H9 (cell line): Measurements from ENCODE around the gene F8. TPM values are rescaled to one million over a fixed set of nuclear protein-coding genes. Genes with fewer than 3 reads are reported as not detected.

Experiments
- DNase-seq: peaks from one replicate; pipeline ENCODE4 v3.0.0-alpha.2; 2017
- H2AFZ ChIP-seq: one replicate; pipeline ENCODE4 v1.6.1; 2013; ENCODE audit warnings: mild to moderate bottlenecking, low read length, control low read depth, moderate library complexity
- H2AK5ac ChIP-seq: 2 replicates; pipeline ENCODE4 v1.6.1; 2013; ENCODE audit warnings: low read length, control low read depth, mixed read lengths; ENCODE audit not compliant: insufficient read length
- H2BK120ac ChIP-seq: one replicate; pipeline ENCODE4 v1.6.1; 2013; ENCODE audit warnings: low read depth, mild to moderate bottlenecking, low read length, control low read depth, inconsistent platforms; ENCODE audit not compliant: poor library complexity, severe bottlenecking
- H2BK12ac ChIP-seq: 2 replicates; pipeline ENCODE4 v1.6.1; 2013; ENCODE audit warnings: low read length, control low read depth, mixed read lengths, low read depth; ENCODE audit not compliant: insufficient read length
- H2BK15ac ChIP-seq: 2 replicates; pipeline ENCODE4 v1.6.1; 2013; ENCODE audit warnings: low read depth, low read length, control low read depth
- H2BK20ac ChIP-seq: one replicate; pipeline ENCODE4 v1.6.1; 2013; ENCODE audit warnings: low read depth, mild to moderate bottlenecking, low read length, control low read depth, inconsistent platforms; ENCODE audit not compliant: poor library complexity, severe bottlenecking
- H2BK5ac ChIP-seq: 2 replicates; pipeline ENCODE4 v1.6.1; 2013; ENCODE audit warnings: low read length, control low read depth, mixed read lengths; ENCODE audit not compliant: insufficient read length
- H3K14ac ChIP-seq: 2 replicates; pipeline ENCODE4 v1.6.1; 2013; ENCODE audit warnings: low read length, control low read depth; ENCODE audit not compliant: insufficient read depth
- H3K18ac ChIP-seq: 2 replicates; pipeline ENCODE4 v1.6.1; 2013; ENCODE audit warnings: low read depth, mild to moderate bottlenecking, mixed read lengths, low read length, control low read depth; ENCODE audit not compliant: insufficient read length
- H3K23ac ChIP-seq: 2 replicates; pipeline ENCODE4 v1.6.1; 2013; ENCODE audit warnings: low read length, control low read depth, mixed read lengths, low read depth; ENCODE audit not compliant: insufficient read length
- H3K23me2 ChIP-seq: 2 replicates; pipeline ENCODE4 v1.6.1; 2013; ENCODE audit warnings: low read depth, mild to moderate bottlenecking, mixed read lengths, low read length, control low read depth; ENCODE audit not compliant: insufficient read length, poor library complexity, severe bottlenecking
- H3K27ac ChIP-seq: 2 replicates; pipeline ENCODE4 v1.5.1; 2013; ENCODE audit warnings: low read length, control low read depth, mixed read lengths, low read depth; ENCODE audit not compliant: insufficient read length
- H3K27me3 ChIP-seq: 2 replicates; pipeline ENCODE4 v1.6.1; 2013; ENCODE audit warnings: low read length, control low read depth, inconsistent platforms; ENCODE audit not compliant: insufficient read depth
- H3K4ac ChIP-seq: 2 replicates; pipeline ENCODE4 v1.6.1; 2013; ENCODE audit warnings: low read depth, mild to moderate bottlenecking, control low read depth, inconsistent platforms, low read length, moderate library complexity
- H3K4me1 ChIP-seq: 2 replicates; pipeline ENCODE4 v1.6.1; 2013; ENCODE audit warnings: low read length, control low read depth, inconsistent platforms; ENCODE audit not compliant: insufficient read depth
- H3K4me2 ChIP-seq: 2 replicates; pipeline ENCODE4 v1.6.1; 2013; ENCODE audit warnings: low read length, control low read depth, mixed read lengths; ENCODE audit not compliant: insufficient read length, insufficient read depth
- H3K56ac ChIP-seq: 2 replicates; pipeline ENCODE4 v1.6.1; 2013; ENCODE audit warnings: low read depth, mild to moderate bottlenecking, mixed read lengths, low read length, control low read depth; ENCODE audit not compliant: insufficient read length
- H3K79me1 ChIP-seq: 2 replicates; pipeline ENCODE4 v1.6.1; 2013; ENCODE audit warnings: low read depth, mild to moderate bottlenecking, moderate library complexity, low read length, control low read depth, inconsistent platforms; ENCODE audit not compliant: insufficient read depth, poor library complexity, severe bottlenecking
- H3K79me2 ChIP-seq: 2 replicates; pipeline ENCODE4 v1.6.1; 2013; ENCODE audit warnings: low read length, control low read depth, inconsistent platforms; ENCODE audit not compliant: insufficient read depth
- H3K9ac ChIP-seq: 2 replicates; pipeline ENCODE4 v1.6.1; 2013; ENCODE audit warnings: low read length, control low read depth, mixed read lengths; ENCODE audit not compliant: insufficient read length; ENCODE audit errors: extremely low read depth
- H3K9me3 ChIP-seq: one replicate; pipeline ENCODE4 v1.6.1; 2013; ENCODE audit warnings: low read depth, low read length, inconsistent platforms; ENCODE audit not compliant: control insufficient read depth
- H3T11ph ChIP-seq: one replicate; pipeline ENCODE4 v1.6.1; 2013; ENCODE audit warnings: mild to moderate bottlenecking, low read length, control low read depth, inconsistent platforms
- H4K20me1 ChIP-seq: one replicate; pipeline ENCODE4 v1.6.1; 2013; ENCODE audit not compliant: control insufficient read depth, insufficient read length, insufficient read depth
- H4K5ac ChIP-seq: 2 replicates; pipeline ENCODE4 v1.6.1; 2013; ENCODE audit warnings: low read depth, mild to moderate bottlenecking, mixed read lengths, low read length, control low read depth; ENCODE audit not compliant: insufficient read length
- H4K8ac ChIP-seq: replicated peaks from 2 replicates; pipeline ENCODE4 v1.6.1; 2013; ENCODE audit warnings: low read length, control low read depth, mixed read lengths, low read depth; ENCODE audit not compliant: insufficient read length
- H4K91ac ChIP-seq: 2 replicates; pipeline ENCODE4 v1.6.1; 2013; ENCODE audit warnings: low read depth, mild to moderate bottlenecking, moderate library complexity, mixed read lengths, low read length, control low read depth; ENCODE audit not compliant: insufficient read length
- H3K27ac Mint-ChIP-seq, 3 experiments: 2 replicates in 2 of 3; 3 replicates in 1 of 3; pipeline ENCODE4 v1.8.0; 2020 to 2021; ENCODE audit warnings: mixed read lengths in 3 of 3, mild to moderate bottlenecking in 1 of 3, moderate library complexity in 1 of 3
- H3K27me3 Mint-ChIP-seq: 2 replicates; pipeline ENCODE4 v1.8.0; 2021; ENCODE audit warnings: low read depth, mild to moderate bottlenecking, moderate library complexity, mixed read lengths
- H3K36me3 Mint-ChIP-seq, 3 experiments: 2 replicates in 2 of 3; 3 replicates in 1 of 3; pipeline ENCODE4 v1.8.0; 2020 to 2021; ENCODE audit warnings: low read depth in 3 of 3, mixed read lengths in 3 of 3; ENCODE audit not compliant: insufficient read depth in 1 of 3
- H3K4me1 Mint-ChIP-seq, 2 experiments: 2 replicates each; pipeline ENCODE4 v1.8.0; 2020; ENCODE audit warnings: mixed read lengths in 2 of 2
- H3K4me3 Mint-ChIP-seq, 2 experiments: 2 replicates in 1 of 2; 3 replicates in 1 of 2; pipeline ENCODE4 v1.8.0; 2020 to 2021; ENCODE audit warnings: mild to moderate bottlenecking in 2 of 2, mixed read lengths in 2 of 2, moderate library complexity in 1 of 2
- H3K9me3 Mint-ChIP-seq, 2 experiments: 2 replicates in 1 of 2; 3 replicates in 1 of 2; pipeline ENCODE4 v1.8.0; 2020; ENCODE audit warnings: mild to moderate bottlenecking in 2 of 2, mixed read lengths in 2 of 2, moderate library complexity in 1 of 2
- WGBS: extraction: QIAGEN DNeasy Blood & Tissue Kit; methylation state at CpG from one replicate; pipeline ENCODE4 v1.1.7; 2013; ENCODE audit warnings: missing lambda C conversion rate, low lambda C conversion rate, mixed read lengths; ENCODE audit not compliant: insufficient read length; ENCODE audit errors: extremely low coverage; 5-methylcytosine and 5-hydroxymethylcytosine counted together
- total RNA-seq: library from RNA; stranded (reverse); gene quantifications from 2 replicates; pipeline ENCODE4 v1.2.1, GENCODE V29; 2021
- TF ChIP-seq, protein P1 (sequence below): fragments of 200-600 bp; sonication (generic); conservative IDR thresholded peaks from 3 replicates; pipeline ENCODE4 v1.8.0; 2021; ENCODE audit warnings: antibody characterized with exemption, mild to moderate bottlenecking

F8 gene
- total RNA-seq, 1 experiment from 2014 or later, result 3.1 TPM

DNA sequence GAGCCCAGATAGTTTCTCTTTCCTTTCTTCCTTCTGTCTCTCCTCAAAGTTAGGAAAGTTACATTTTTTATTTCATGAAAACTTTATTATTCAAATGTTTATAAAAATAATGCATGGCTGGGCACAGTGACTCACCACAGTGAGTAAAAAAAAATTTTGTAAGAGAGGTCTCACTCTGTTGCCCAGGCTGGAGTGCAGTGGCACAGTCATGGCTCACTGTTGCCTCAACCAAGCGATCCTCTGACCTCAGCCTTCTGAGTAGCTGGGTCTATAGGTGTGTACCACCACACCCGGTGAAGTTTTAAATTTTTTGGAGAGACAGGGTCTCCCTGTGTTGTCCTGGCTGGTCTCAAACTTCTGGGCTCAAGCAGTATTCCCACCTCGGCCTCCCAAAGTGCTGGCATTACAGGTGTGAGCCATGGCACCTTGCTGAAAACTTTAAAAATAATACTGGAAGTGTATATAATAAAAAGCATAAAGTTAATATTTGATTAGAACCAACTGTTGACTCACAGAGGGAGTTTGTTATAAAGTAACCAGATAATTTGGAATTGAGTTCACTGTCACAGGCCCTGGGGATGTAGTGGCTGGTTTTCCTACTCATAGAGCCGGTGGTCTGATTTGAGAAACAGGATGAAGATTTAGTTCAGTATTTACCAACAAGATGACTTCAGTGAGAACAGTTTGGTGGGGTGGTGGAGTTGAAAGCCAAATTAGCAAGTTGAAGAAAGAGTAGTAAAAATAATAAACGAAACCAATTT, 30.4 kb upstream of the F8 start:
- peaks cover 3 to 5% of the 10 kb centered on the region in 2 experiments; a peak in 2 of 4 replicates for H3K4me1 Mint-ChIP-seq
- H2BK12ac ChIP-seq, result no peak overlapping the region
- H2AK5ac ChIP-seq, result no peak overlapping the region
- TF ChIP-seq, protein P1, sequence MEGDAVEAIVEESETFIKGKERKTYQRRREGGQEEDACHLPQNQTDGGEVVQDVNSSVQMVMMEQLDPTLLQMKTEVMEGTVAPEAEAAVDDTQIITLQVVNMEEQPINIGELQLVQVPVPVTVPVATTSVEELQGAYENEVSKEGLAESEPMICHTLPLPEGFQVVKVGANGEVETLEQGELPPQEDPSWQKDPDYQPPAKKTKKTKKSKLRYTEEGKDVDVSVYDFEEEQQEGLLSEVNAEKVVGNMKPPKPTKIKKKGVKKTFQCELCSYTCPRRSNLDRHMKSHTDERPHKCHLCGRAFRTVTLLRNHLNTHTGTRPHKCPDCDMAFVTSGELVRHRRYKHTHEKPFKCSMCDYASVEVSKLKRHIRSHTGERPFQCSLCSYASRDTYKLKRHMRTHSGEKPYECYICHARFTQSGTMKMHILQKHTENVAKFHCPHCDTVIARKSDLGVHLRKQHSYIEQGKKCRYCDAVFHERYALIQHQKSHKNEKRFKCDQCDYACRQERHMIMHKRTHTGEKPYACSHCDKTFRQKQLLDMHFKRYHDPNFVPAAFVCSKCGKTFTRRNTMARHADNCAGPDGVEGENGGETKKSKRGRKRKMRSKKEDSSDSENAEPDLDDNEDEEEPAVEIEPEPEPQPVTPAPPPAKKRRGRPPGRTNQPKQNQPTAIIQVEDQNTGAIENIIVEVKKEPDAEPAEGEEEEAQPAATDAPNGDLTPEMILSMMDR, result no peak
- no peak overlapping the region for H4K5ac ChIP-seq
- DNase-seq, result no peak
- no peaks in the 10 kb centered on the region for H3K79me1 ChIP-seq
- H3K4me2 ChIP-seq, result no peak overlapping the region
- no peak overlapping the region for H3K14ac ChIP-seq
- no peak overlapping the region for H3K4ac ChIP-seq
- no peak overlapping the region for H2BK5ac ChIP-seq
- H3K4me3 Mint-ChIP-seq, result no peak overlapping the region
- no peak overlapping the region for H3K9ac ChIP-seq
- H2BK120ac ChIP-seq, result no peak overlapping the region
- H3K9me3 Mint-ChIP-seq, result peaks cover 64 to 80% of the 10 kb centered on the region in 2 experiments
- no CpG with 5 or more reads among the region's 5 CpGs for WGBS
- H2BK15ac ChIP-seq, result no peak overlapping the region
- H4K8ac ChIP-seq, result no peak overlapping the region
- H3T11ph ChIP-seq, result no peak overlapping the region
- no peaks in the 10 kb centered on the region for H3K4me1 ChIP-seq
- H3K27ac Mint-ChIP-seq, result no peak overlapping the region; a peak in 1 of 7 replicates
- H3K9me3 ChIP-seq, result peaks cover 28% of the 10 kb centered on the region
- H3K27me3 ChIP-seq, result no peaks in the 10 kb centered on the region
- H3K18ac ChIP-seq, result no peak overlapping the region
- H2BK20ac ChIP-seq, result no peak overlapping the region
- H3K56ac ChIP-seq, result no peak overlapping the region
- H3K79me2 ChIP-seq, result no peaks in the 10 kb centered on the region
- H3K23me2 ChIP-seq, result no peaks in the 10 kb centered on the region
- H2AFZ ChIP-seq, result no peak overlapping the region
- no peaks in the 10 kb centered on the region for H4K20me1 ChIP-seq
- no peak overlapping the region for H3K23ac ChIP-seq
- peaks cover 2% of the 10 kb centered on the region; the same call in 1 of the 2 replicates for H3K27me3 Mint-ChIP-seq
- peaks cover 4 to 26% (median 12%) of the 10 kb centered on the region in 3 experiments; a peak in 4 of 7 replicates for H3K36me3 Mint-ChIP-seq
- no peak overlapping the region for H4K91ac ChIP-seq
- H3K27ac ChIP-seq, result no peak overlapping the region
